Activated T-cell treated with anti-CD3 and anti-CD28 coated beads, Interleukin-2, amount 50 U/mL, for 24 hours (primary cell): ENCODE measurements around the gene MLST8.
"Not testable (repeated sequence)": the region's sequence is repeated elsewhere in the genome, so short reads cannot be mapped to it uniquely, and the experiment has no call there.

Source experiments
- DNase-seq: peaks from one replicate; pipeline ENCODE4 v3.0.0-alpha.2; 2020
- H3K27ac Mint-ChIP-seq: 2 replicates; pipeline ENCODE4 v1.8.0; 2020; ENCODE audit warnings: mild to moderate bottlenecking, mixed read lengths
- H3K27me3 Mint-ChIP-seq: 2 replicates; pipeline ENCODE4 v1.8.0; 2020; ENCODE audit warnings: mixed read lengths
- H3K36me3 Mint-ChIP-seq: 2 replicates; pipeline ENCODE4 v1.8.0; 2020; ENCODE audit warnings: low read depth, mixed read lengths
- H3K4me1 Mint-ChIP-seq: 2 replicates; pipeline ENCODE4 v1.8.0; 2020; ENCODE audit warnings: low read depth, mixed read lengths
- H3K4me3 Mint-ChIP-seq: 2 replicates; pipeline ENCODE4 v1.8.0; 2020; ENCODE audit warnings: mild to moderate bottlenecking, moderate library complexity, mixed read lengths
- H3K9me3 Mint-ChIP-seq: 2 replicates; pipeline ENCODE4 v1.8.0; 2020; ENCODE audit warnings: mixed read lengths

MLST8 gene

GRCh38 chr16:2191446-2191706, 13.9 kb upstream of the MLST8 start:
- H3K9me3 Mint-ChIP-seq: no peaks in the 10 kb centered on the region
- H3K27ac Mint-ChIP-seq: no peak overlapping the region
- H3K27me3 Mint-ChIP-seq: peaks cover 16% of the 10 kb centered on the region
- H3K4me3 Mint-ChIP-seq: no peak overlapping the region
- DNase-seq: no peak
- peaks cover 6% of the 10 kb centered on the region for H3K4me1 Mint-ChIP-seq
- no peaks in the 10 kb centered on the region for H3K36me3 Mint-ChIP-seq

- no peak overlapping the region for H3K27ac Mint-ChIP-seq
- H3K27me3 Mint-ChIP-seq: peaks cover 39% of the 10 kb centered on the region
- no peaks in the 10 kb centered on the region for H3K9me3 Mint-ChIP-seq
- H3K4me3 Mint-ChIP-seq: no peak overlapping the region
- no peak for DNase-seq
- no peaks in the 10 kb centered on the region for H3K36me3 Mint-ChIP-seq
- H3K4me1 Mint-ChIP-seq: peaks cover 6% of the 10 kb centered on the region
Measured at GRCh38 chr16:2194166-2194834, 11.0 kb upstream of the MLST8 start.

GRCh38 chr16:2194852-2195321, 10.4 kb upstream of the MLST8 start:
- no peak overlapping the region for H3K27ac Mint-ChIP-seq
- H3K9me3 Mint-ChIP-seq: no peaks in the 10 kb centered on the region
- no peaks in the 10 kb centered on the region for H3K36me3 Mint-ChIP-seq
- peaks cover 39% of the 10 kb centered on the region for H3K27me3 Mint-ChIP-seq
- H3K4me3 Mint-ChIP-seq: peak overlapping the region; percentile 31
- H3K4me1 Mint-ChIP-seq: peaks cover 6% of the 10 kb centered on the region
- peak; percentile 60 for DNase-seq

GRCh38 chr16:2195322-2196161, 9.7 kb upstream of the MLST8 start:
- Mint-ChIP-seq H3K4me3 (peak overlapping the region; percentile 18), H3K27ac (no peak overlapping the region), H3K36me3 (no peaks in the 10 kb centered on the region), H3K27me3 (peaks cover 39% of the 10 kb centered on the region), H3K9me3 (no peaks in the 10 kb centered on the region), H3K4me1 (peaks cover 6% of the 10 kb centered on the region)
- DNase-seq: no peak

GRCh38 chr16:2196162-2196980, 8.9 kb upstream of the MLST8 start, which contains the start of gene CASKIN1:
CASKIN1 (minus strand) TSS chr16:2196605; CDS start chr16:2196432, 173 bp downstream.
- no peak for DNase-seq
- Mint-ChIP-seq H3K36me3 (no peaks in the 10 kb centered on the region), H3K4me3 (peak within 1 kb of the TSS; percentile 33), H3K9me3 (no peaks in the 10 kb centered on the region), H3K4me1 (peaks cover 6% of the 10 kb centered on the region), H3K27ac (no peak within 1 kb of the TSS), H3K27me3 (peaks cover 39% of the 10 kb centered on the region)

GRCh38 chr16:2196981-2197511, 8.2 kb upstream of the MLST8 start:
- Mint-ChIP-seq H3K4me1 (peaks cover 6% of the 10 kb centered on the region), H3K27ac (no peak overlapping the region), H3K36me3 (no peaks in the 10 kb centered on the region), H3K9me3 (no peaks in the 10 kb centered on the region), H3K4me3 (peak overlapping the region; percentile 33), H3K27me3 (peaks cover 39% of the 10 kb centered on the region)
- DNase-seq: no peak

- Mint-ChIP-seq H3K9me3 (no peaks in the 10 kb centered on the region), H3K4me3 (peak overlapping the region; percentile 12), H3K27ac (no peak overlapping the region), H3K4me1 (peaks cover 6% of the 10 kb centered on the region), H3K27me3 (peaks cover 39% of the 10 kb centered on the region), H3K36me3 (no peaks in the 10 kb centered on the region)
- no peak for DNase-seq
Measured at GRCh38 chr16:2197765-2198164, 7.5 kb upstream of the MLST8 start.

- Mint-ChIP-seq H3K4me3 (no peak overlapping the region), H3K27ac (no peak overlapping the region), H3K4me1 (peaks cover 6% of the 10 kb centered on the region), H3K27me3 (peaks cover 39% of the 10 kb centered on the region), H3K36me3 (no peaks in the 10 kb centered on the region), H3K9me3 (no peaks in the 10 kb centered on the region)
- DNase-seq: no peak
Measured at GRCh38 chr16:2198283-2198682, 7.0 kb upstream of the MLST8 start.

GRCh38 chr16:2199095-2199494, 6.2 kb upstream of the MLST8 start:
- DNase-seq: no peak
- H3K4me1 Mint-ChIP-seq: peaks cover 8% of the 10 kb centered on the region
- no peaks in the 10 kb centered on the region for H3K9me3 Mint-ChIP-seq
- H3K27me3 Mint-ChIP-seq: peaks cover 39% of the 10 kb centered on the region
- no peaks in the 10 kb centered on the region for H3K36me3 Mint-ChIP-seq
- no peak overlapping the region for H3K4me3 Mint-ChIP-seq
- H3K27ac Mint-ChIP-seq: no peak overlapping the region

- Mint-ChIP-seq H3K27ac (no peak overlapping the region), H3K4me3 (no peak overlapping the region), H3K27me3 (peaks cover 33% of the 10 kb centered on the region), H3K36me3 (no peaks in the 10 kb centered on the region), H3K9me3 (no peaks in the 10 kb centered on the region), H3K4me1 (peaks cover 13% of the 10 kb centered on the region)
- no peak for DNase-seq
Measured at GRCh38 chr16:2199621-2200139, 5.6 kb upstream of the MLST8 start.

GRCh38 chr16:2200313-2200712, 4.9 kb upstream of the MLST8 start:
- Mint-ChIP-seq H3K4me1 (peaks cover 8% of the 10 kb centered on the region), H3K27ac (no peak overlapping the region), H3K4me3 (no peak overlapping the region), H3K36me3 (no peaks in the 10 kb centered on the region), H3K9me3 (no peaks in the 10 kb centered on the region), H3K27me3 (peaks cover 27% of the 10 kb centered on the region)
- no peak for DNase-seq

GRCh38 chr16:2203119-2203688, 2.0 kb upstream of the MLST8 start:
- H3K27me3 Mint-ChIP-seq: peaks cover 10% of the 10 kb centered on the region
- not testable (repeated sequence) for H3K27ac Mint-ChIP-seq, DNase-seq, H3K9me3 Mint-ChIP-seq
- H3K36me3 Mint-ChIP-seq: peaks cover 25% of the 10 kb centered on the region
- H3K4me3 Mint-ChIP-seq: peak overlapping the region; percentile 21
- H3K4me1 Mint-ChIP-seq: peaks cover 27% of the 10 kb centered on the region

- Mint-ChIP-seq H3K4me1 (peaks cover 27% of the 10 kb centered on the region), H3K27me3 (no peaks in the 10 kb centered on the region), H3K9me3 (no peaks in the 10 kb centered on the region), H3K4me3 (peak overlapping the region; percentile 91), H3K36me3 (peaks cover 38% of the 10 kb centered on the region), H3K27ac (peak overlapping the region; percentile 51)
- no peak for DNase-seq
Measured at GRCh38 chr16:2204416-2205103, 694 bp upstream of the MLST8 start.
